ENCODE measurements around the gene GPRC5D.

The GPRC5D gene

GRCh38 chr12:12907552-12907951, 44.4 kb downstream of the GPRC5D start:
- H3K9me3 ChIP-seq, result no peaks in the 10 kb centered on the region
- no peaks in the 10 kb centered on the region for H3K36me3 ChIP-seq
- H3K4me1 ChIP-seq, result no peaks in the 10 kb centered on the region
- no peak overlapping the region for H3K4me3 ChIP-seq (ENCODE audit: low read depth, low read length)
- no peak for TF ChIP-seq CTCF (IDR thresholded peaks at IDR 0.05; ENCODE audit: low read depth, low read length)
- H3K27me3 ChIP-seq, result peaks cover 41% of the 10 kb centered on the region
- DNase-seq, result no peak

- TF ChIP-seq CTCF (IDR thresholded peaks at IDR 0.05; ENCODE audit: low read depth, low read length), result no peak
- no peaks in the 10 kb centered on the region for H3K4me1 ChIP-seq
- H3K36me3 ChIP-seq, result no peaks in the 10 kb centered on the region
- no peak overlapping the region for H3K4me3 ChIP-seq (ENCODE audit: low read depth, low read length)
- H3K27me3 ChIP-seq, result peaks cover 47% of the 10 kb centered on the region
- no peak for DNase-seq
- no peaks in the 10 kb centered on the region for H3K9me3 ChIP-seq
Observed at GRCh38 chr12:12903642-12904609, 48.0 kb downstream of the GPRC5D start.

- DNase-seq, result no peak
- Histone ChIP-seq H3K4me3 (ENCODE audit: low read depth, low read length) (no peak overlapping the region), H3K4me1 (no peaks in the 10 kb centered on the region), H3K27me3 (peaks cover 53% of the 10 kb centered on the region), H3K36me3 (no peaks in the 10 kb centered on the region), H3K9me3 (no peaks in the 10 kb centered on the region)
- no peak for TF ChIP-seq CTCF (IDR thresholded peaks at IDR 0.05; ENCODE audit: low read depth, low read length)
Observed at GRCh38 chr12:12902036-12902435, 49.9 kb downstream of the GPRC5D start.

GRCh38 chr12:12901158-12901791, 50.7 kb downstream of the GPRC5D start:
- Histone ChIP-seq H3K36me3 (no peaks in the 10 kb centered on the region), H3K4me1 (no peaks in the 10 kb centered on the region), H3K9me3 (no peaks in the 10 kb centered on the region), H3K27me3 (peaks cover 55% of the 10 kb centered on the region), H3K4me3 (ENCODE audit: low read depth, low read length) (no peak overlapping the region)
- DNase-seq, result no peak
- no peak for TF ChIP-seq CTCF (IDR thresholded peaks at IDR 0.05; ENCODE audit: low read depth, low read length)

- Histone ChIP-seq H3K27me3 (peaks cover 54% of the 10 kb centered on the region), H3K36me3 (no peaks in the 10 kb centered on the region), H3K4me3 (ENCODE audit: low read depth, low read length) (no peak overlapping the region), H3K9me3 (no peaks in the 10 kb centered on the region), H3K4me1 (no peaks in the 10 kb centered on the region)
- TF ChIP-seq CTCF (IDR thresholded peaks at IDR 0.05; ENCODE audit: low read depth, low read length), result no peak
- no peak for DNase-seq
Observed at GRCh38 chr12:12900786-12901157, 51.2 kb downstream of the GPRC5D start.

Measured in BE2C (cell line).